GM20000 (cell line): ENCODE measurements around the gene KL.

ENCODE experiments used
- DNase-seq: peaks from one replicate; pipeline ENCODE4 v3.0.0; 2012; ENCODE audit warnings: low spot score
- TF ChIP-seq, protein P1 (sequence below): IDR thresholded peaks from 2 replicates; pipeline ENCODE4 v1.5.1; 2012; ENCODE audit warnings: mild to moderate bottlenecking, control low read depth; ENCODE audit errors: extremely low read depth, missing control alignments

Gene KL

DNA sequence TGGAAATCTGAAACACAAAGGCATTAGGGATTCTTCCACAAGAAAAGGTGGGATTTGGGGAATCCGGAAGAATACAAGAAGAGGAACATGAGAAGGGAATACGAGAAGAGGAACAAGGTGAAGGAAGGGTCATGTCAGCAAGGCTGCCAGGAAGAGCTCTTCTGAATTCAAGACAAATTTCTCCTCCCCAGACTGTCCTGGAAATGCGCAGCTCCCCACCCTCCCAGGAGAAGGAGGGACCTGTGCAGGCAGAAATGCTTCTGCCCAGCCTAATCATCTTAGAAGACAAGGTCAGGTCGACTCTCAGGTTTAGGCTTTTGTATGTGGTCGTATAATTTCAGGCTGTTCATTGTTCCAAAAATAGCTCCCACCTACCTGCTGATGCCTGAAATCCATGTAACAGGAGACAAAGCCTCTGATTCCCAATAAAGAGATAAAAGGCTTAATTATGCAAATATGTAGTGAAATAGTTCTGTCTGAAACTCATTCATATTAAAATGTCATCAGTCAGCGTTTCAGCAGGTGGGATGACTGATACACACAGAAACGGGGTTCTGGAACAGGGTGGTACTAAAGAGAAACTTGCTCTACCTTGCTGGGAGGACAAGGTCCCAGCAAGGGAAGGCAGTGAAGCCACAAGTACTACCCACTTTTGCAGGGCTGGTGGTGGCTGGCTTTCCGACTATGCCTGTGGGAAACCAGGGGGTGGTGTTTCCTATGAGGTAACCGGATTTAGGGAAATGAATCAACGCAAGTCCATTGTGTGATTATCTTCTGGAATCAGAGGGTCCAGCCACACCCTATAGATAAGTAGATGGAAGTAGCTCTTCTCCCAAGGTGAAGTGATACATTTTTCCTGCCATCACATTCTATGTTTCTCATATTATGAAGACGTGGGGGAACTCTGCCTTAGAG, 76.1 kb downstream of the KL start:
- no peak for DNase-seq

DNA sequence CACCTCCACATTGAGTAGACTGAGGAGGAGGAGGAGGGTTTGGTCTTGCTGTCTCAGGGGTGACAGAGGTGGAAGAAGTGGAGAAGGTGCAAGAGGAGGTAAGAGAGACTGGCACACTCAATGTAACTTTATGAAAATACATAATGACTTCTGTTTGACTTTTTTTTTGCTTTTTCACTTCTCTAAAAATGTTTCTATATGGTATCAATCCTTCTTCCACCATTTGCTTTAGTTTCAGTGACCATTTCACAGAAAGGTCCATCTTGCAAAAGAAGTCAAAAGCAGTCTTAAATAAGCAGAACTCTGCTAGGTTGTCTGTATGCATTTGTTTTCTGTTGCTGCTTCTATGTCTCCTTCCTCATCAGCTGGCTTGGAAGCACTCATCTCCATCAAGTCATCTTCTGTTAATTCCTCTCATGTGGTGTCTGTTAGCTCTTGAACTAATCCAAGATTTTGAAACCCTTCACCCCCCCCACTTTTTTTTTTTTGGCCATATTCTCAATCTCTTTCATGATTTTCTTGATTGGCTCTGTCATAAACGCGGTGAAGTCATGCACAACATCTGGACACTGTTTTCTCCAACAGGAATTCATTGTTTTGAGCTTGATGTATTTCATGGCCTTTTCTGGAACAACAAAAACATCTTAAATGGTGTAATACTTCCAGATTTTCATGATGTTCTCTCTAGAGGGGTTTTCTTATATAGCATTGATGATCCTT, 80.8 kb downstream of the KL start:
- DNase-seq, result no peak
- TF ChIP-seq, protein P1, sequence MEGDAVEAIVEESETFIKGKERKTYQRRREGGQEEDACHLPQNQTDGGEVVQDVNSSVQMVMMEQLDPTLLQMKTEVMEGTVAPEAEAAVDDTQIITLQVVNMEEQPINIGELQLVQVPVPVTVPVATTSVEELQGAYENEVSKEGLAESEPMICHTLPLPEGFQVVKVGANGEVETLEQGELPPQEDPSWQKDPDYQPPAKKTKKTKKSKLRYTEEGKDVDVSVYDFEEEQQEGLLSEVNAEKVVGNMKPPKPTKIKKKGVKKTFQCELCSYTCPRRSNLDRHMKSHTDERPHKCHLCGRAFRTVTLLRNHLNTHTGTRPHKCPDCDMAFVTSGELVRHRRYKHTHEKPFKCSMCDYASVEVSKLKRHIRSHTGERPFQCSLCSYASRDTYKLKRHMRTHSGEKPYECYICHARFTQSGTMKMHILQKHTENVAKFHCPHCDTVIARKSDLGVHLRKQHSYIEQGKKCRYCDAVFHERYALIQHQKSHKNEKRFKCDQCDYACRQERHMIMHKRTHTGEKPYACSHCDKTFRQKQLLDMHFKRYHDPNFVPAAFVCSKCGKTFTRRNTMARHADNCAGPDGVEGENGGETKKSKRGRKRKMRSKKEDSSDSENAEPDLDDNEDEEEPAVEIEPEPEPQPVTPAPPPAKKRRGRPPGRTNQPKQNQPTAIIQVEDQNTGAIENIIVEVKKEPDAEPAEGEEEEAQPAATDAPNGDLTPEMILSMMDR, result no peak

More for the DNA sequence above, 76.1 kb downstream of the KL start:
- TF ChIP-seq, protein P1, result no peak

DNA sequence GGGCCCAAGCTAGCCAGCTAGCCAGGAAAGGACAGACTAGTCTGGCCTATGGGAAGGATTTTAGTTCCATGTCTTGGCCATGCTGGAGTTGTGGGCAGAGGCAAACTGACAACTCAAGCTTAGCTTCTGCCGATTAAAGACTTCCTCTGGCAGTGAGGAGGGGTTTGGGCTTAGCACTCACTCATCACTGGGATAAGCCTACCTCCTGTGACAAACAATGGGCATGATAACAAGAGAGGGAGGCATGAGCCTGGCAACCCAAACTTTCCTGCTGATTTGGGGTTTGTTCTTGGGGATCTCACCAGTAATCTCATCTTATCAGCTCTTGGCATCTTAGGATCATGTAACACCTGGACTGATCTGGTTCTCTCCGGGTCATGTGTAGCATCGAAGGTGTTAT, 83.6 kb downstream of the KL start:
- TF ChIP-seq, protein P1, result no peak
- no peak for DNase-seq

DNA sequence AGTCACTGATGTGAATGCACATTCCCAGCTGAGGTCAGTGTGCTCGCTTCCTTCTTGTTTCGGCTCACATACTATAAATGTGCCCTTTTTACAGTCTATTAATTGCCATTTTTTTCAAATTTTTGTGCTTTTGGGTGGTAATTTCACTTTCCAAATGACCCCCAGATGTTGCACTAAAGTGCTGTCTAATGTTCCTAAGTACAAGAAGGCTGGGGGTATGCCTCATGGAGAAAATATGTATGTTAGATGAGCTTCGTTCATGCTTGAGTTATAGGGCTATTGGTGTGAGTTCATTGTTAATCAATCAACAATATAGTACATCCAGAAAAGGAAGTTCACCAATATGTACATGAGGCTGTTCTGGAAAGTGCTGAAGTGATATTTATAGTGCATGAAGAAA, 84.7 kb downstream of the KL start:
- TF ChIP-seq, protein P1, result no peak
- no peak for DNase-seq

- TF ChIP-seq, protein P1, result no peak
- no peak for DNase-seq
Observed at GRCh38 chr13:33101835-33102234, 85.6 kb downstream of the KL start.

GRCh38 chr13:33103457-33103856, 87.2 kb downstream of the KL start:
- TF ChIP-seq, protein P1, result no peak
- no peak for DNase-seq

- no peak for DNase-seq
- TF ChIP-seq, protein P1, result no peak
Observed at GRCh38 chr13:33105387-33106005, 89.3 kb downstream of the KL start.
